Measurements from ENCODE around the gene PLCB1.

The PLCB1 gene

GRCh38 chr20:8505476-8506200 lies 373.6 kb downstream of the PLCB1 start:
- no peak for DNase-seq (ENCODE audit: low read depth in 2 of 2)

- no peak for DNase-seq (ENCODE audit: low read depth in 2 of 2)
Observed at GRCh38 chr20:8507231-8507630, 375.2 kb downstream of the PLCB1 start.

GRCh38 chr20:8509809-8510208 lies 377.7 kb downstream of the PLCB1 start:
- no peak for DNase-seq (ENCODE audit: low read depth in 2 of 2)

DNA sequence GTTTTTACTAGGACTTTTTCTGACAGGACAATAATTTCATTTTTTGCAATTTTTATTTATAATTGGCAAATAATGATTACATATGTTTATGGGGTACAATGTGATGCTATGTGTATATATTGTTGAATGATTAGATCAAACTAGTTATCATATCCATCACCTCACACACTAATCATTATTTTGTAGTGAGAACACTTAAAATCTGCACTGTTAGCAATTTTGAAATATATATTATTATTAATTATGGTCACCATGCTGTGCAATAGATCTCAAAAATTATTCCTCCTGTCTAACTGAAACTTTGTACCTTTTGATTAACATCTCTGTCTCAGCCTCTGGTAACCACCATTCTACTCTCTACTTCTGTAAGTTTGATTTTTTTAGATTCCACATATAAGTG lies 378.7 kb downstream of the PLCB1 start:
- no peak for DNase-seq (ENCODE audit: low read depth in 2 of 2)

DNA sequence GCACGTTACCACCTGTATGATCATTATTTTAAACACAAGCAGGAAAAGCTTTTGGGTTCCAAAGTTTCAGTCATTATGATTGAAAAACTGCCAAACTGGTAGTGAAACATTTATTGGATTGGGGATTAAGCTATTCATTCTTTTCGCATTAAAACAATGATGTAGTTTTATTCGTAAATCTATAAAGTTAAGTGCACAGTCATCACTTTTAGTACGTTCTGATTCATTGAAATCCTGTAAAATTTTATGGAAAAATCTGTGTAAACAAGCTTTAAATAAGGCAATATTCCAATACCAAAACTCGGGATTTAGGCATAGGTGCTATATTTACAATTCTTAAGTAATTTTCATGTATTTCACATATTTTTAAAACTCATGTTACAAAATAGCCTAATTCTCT lies 379.9 kb downstream of the PLCB1 start:
- no peak for DNase-seq (ENCODE audit: low read depth in 2 of 2)

DNA sequence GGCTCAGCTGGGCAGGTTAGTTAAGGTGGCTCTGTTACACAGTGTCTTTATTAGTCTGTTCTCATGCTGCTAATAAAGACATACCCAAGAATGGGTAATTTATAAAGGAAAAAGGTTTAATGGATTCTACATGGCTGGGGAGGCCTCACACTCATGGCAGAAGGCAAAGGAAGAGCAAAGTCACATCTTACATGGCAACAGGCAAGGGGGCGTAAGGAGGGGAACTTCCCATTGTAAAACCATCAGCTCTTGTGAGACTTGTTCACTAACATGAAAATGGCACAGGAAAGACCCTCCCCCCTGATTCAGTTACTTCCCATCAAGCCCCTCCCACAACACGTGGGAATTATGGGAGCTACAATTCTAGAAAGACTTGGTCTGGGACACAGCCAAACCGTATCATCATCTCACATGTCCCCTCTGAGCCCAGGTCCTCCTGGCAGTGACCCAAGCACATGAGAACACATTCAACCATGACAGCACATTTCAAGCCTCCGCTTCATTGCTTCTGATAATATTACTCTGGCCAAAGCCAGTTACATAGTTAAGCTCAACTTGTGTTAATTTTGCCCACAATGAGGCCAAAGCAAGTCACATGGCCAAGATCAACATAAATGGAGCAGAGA lies 383.9 kb downstream of the PLCB1 start:
- DNase-seq (ENCODE audit: low read depth in 2 of 2): no peak

GRCh38 chr20:8518878-8519277 lies 386.8 kb downstream of the PLCB1 start:
- DNase-seq (ENCODE audit: low read depth in 2 of 2): no peak

GRCh38 chr20:8519887-8520286 lies 387.8 kb downstream of the PLCB1 start:
- DNase-seq (ENCODE audit: low read depth in 2 of 2): no peak

GRCh38 chr20:8522168-8522567 lies 390.1 kb downstream of the PLCB1 start:
- no peak for DNase-seq (ENCODE audit: low read depth in 2 of 2)

DNA sequence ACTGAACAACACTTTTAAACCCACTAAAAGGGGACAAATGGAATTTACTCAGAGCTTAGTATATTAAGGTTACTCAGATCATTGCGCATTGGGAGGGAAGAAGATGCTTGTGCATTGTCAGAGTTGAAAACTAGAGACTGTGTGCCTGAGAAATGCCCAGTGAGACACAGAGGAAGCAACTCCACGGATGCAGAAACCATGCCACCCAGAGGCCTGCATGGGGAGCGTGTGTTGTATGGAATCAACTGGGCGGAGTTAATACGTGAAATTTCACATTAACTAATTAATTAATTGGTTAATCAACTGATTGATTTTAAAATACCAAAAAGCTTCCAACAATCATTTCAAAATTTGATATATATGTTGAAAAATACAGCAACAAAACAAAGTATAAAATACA lies 391.6 kb downstream of the PLCB1 start:
- DNase-seq (ENCODE audit: low read depth in 2 of 2): no peak

DNA sequence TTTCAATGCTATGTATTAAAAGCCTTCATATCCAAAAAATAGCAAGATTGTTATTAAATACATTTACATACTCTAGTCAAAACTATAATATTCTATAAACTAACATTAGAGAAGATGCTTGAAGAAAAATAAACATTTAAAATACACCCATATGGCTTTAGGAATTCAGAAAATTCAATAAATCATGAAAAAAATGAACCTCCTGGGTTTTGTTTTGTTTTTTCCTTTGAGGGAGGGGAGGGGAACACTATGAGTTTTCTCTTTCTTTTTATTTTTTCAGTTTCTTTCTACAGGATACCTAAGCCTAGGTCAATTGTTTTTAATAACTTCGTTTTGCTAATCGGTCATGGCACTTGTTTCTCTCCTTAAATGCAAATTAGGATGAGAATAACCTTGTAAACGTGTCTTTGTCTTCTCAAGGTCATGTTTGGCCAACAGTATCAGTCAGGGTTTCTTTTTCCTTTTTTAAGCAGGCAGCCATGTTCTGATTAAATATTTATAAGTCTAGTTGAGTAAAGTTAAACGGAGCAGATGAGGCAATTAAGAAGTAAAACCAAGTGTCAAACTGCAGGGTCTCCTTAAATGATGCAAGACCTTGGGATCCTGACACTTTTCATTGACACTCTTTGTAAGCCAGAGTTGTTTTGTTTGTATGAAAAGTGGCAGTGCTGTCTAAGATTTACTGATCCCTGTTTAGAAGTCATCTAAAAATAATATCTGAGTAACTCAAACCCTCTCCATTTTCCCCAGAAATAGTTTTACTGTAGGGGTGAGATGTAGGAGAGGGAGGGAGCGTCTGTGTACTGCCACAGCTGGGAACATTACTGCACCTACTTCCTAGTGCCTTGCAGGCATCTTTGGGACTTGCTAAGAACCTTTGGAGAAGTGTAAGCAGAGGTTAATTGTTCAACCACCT lies 392.3 kb downstream of the PLCB1 start:
- DNase-seq (ENCODE audit: low read depth in 2 of 2): no peak

GRCh38 chr20:8525017-8525343 lies 392.9 kb downstream of the PLCB1 start:
- no peak for DNase-seq (ENCODE audit: low read depth in 2 of 2)

DNA sequence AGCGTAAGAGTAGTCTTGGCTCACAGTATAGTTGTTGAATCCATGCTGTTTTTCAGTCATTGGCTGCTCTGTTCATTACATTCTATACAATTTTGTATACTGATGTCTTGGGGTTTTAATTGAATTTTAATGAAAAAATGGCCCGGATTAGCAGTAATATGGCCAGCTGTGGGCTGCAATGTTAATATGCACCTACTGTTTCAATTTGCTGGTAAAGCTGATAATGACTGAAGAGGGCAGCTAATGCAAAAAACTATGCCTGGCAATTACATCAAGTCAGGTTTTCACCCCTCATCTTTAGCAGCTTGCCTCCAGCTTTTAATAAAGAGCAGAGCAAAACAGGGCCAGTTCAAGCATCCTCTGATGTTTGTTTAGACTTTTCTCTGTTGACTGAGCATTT lies 394.5 kb downstream of the PLCB1 start:
- DNase-seq (ENCODE audit: low read depth in 2 of 2): no peak

DNA sequence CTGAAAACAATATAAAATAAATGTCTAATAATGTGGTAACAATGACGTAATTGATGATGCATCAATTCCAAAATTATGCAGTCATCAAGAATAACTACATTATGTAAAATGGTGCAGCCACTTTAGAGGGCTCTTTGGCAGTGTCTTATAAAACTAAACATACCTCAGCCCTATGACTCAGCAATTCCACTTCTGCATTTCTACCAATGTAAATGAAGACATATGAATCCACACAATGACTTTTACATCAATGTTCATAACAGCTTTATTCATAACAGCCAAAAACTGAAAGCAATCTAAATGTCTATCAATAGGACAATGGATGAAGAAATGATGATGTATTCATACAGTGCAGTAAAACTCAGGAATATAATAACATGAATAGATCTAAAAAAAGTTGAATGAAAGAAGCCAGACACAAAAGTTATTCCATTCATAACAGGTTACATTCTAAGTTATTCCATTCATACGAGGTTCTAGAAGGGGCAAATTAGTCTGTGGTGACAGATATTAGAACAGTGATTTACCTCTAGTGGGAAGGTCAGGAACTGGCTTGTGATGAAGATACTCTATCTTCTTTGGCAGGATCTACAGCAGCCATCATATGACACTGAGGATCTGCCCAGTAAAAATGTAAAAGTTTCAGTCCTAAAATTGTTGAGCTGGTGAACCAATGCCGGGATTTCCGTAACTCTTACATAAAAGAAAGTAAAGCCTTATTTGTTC lies 396.1 kb downstream of the PLCB1 start:
- DNase-seq (ENCODE audit: low read depth in 2 of 2): no peak

- no peak for DNase-seq (ENCODE audit: low read depth in 2 of 2)
Observed at GRCh38 chr20:8530022-8530421, 398.0 kb downstream of the PLCB1 start.

DNA sequence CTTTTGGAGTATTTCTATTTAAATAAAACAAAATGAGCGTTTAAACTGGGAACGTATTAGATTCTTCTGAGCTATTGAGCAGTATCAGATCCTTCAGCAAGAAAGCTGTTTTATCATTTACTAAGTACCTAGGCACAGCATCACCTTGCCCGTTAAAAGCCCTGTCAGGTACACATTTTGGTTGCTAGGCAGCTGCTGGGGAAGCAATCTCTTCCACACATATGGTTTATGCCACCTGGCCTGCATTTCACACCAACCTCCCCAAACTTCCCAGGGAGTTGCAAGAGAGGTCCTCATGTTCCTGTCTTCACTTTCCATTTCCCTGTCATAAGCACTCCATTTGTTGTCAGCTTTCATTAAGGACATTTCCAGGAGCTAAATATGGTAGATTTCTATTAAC lies 400.1 kb downstream of the PLCB1 start:
- DNase-seq (ENCODE audit: low read depth in 2 of 2): no peak

DNA sequence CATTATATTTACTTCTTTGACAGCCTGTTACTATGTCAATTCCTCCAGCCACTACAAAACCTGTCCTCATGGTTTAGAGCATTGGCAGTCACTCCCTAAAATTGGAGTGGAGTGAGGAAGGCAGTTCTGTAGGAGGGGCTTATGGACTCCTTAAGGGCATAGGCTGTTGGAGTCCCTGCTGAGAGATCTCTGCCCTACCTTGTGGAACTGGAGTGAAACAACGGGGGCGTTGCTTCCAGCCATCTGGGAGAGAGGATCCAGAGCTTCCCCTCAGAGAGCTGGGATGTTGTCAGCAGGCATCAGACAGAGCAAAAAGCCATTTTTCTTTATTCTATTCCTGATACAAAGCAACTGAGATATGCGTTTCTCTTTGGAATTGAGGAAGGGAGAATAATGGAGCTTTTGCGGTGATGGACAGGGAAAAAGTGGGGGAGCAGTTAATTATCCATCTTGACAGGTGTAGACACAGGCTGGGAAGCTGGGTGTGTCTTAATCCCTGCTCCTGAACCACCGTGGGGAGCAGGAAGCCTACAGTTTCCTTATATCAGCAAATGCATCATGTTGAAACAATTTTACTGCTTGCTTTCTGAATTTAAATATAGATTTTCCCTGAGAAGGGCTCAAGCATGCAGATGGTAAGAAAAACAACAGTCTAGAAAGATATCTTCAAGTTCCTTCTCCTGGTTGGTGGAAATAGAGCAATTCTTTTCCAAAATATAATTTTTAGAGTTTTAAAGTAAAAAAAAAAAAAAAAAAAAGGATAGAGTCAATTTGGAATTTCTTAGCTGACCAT lies 402.5 kb downstream of the PLCB1 start:
- no peak for DNase-seq (ENCODE audit: low read depth in 2 of 2)

GRCh38 chr20:8535403-8536261 lies 403.6 kb downstream of the PLCB1 start:
- no peak for DNase-seq (ENCODE audit: low read depth in 2 of 2)

DNA sequence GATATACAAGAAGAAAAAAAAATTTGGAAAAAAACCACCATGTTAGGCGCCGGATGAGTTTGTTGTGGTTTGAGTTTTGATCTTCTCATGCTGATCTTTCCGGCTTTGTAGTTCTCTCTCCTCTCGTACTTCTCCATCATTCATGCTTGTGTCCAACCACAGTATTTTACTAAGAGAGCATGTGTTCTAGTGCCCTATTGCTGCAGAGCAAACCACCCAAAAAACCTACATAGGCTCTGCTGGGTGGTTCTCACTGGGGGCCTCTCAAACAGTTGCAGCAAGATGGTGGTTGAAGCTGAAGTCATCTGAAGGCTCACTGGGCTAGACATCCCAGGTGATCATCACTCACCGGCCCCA lies 404.2 kb downstream of the PLCB1 start:
- no peak for DNase-seq (ENCODE audit: low read depth in 2 of 2)

GRCh38 chr20:8540466-8540865 lies 408.4 kb downstream of the PLCB1 start:
- DNase-seq (ENCODE audit: low read depth in 2 of 2): no peak

- DNase-seq (ENCODE audit: low read depth in 2 of 2): no peak
Observed at GRCh38 chr20:8542110-8542486, 410.0 kb downstream of the PLCB1 start.
